Osteocyte (in vitro differentiated cells): ENCODE measurements around the gene GOPC. TPM values are rescaled to one million over a fixed set of nuclear protein-coding genes. Genes with fewer than 3 reads are reported as not detected.
"Not testable (repeated sequence)": the region's sequence is repeated elsewhere in the genome, so short reads cannot be mapped to it uniquely, and the experiment has no call there.

Experiments
- DNase-seq: peaks from one replicate; pipeline ENCODE4 v3.0.0; 2021; ENCODE audit warnings: mixed read lengths; ENCODE audit not compliant: unreplicated experiment; ENCODE audit errors: extremely low spot score
- H3K27ac Mint-ChIP-seq: one replicate; pipeline ENCODE4 v1.8.0; 2021; ENCODE audit warnings: mild to moderate bottlenecking, mixed read lengths; ENCODE audit not compliant: unreplicated experiment
- H3K27me3 Mint-ChIP-seq: one replicate; pipeline ENCODE4 v1.8.0; 2021; ENCODE audit warnings: mixed read lengths; ENCODE audit not compliant: unreplicated experiment
- H3K36me3 Mint-ChIP-seq: one replicate; pipeline ENCODE4 v1.8.0; 2021; ENCODE audit warnings: mixed read lengths; ENCODE audit not compliant: unreplicated experiment
- H3K4me1 Mint-ChIP-seq: one replicate; pipeline ENCODE4 v1.8.0; 2021; ENCODE audit warnings: mixed read lengths; ENCODE audit not compliant: unreplicated experiment
- H3K4me3 Mint-ChIP-seq: one replicate; pipeline ENCODE4 v1.8.0; 2021; ENCODE audit warnings: mild to moderate bottlenecking, moderate library complexity, mixed read lengths; ENCODE audit not compliant: unreplicated experiment
- H3K9me3 Mint-ChIP-seq: one replicate; pipeline ENCODE4 v1.8.0; 2021; ENCODE audit warnings: mixed read lengths; ENCODE audit not compliant: unreplicated experiment
- CTCF ChIP-seq: fragments of 200-600 bp; sonication (generic); IDR thresholded peaks from 2 replicates; pipeline ENCODE4 v1.5.0; 2021; ENCODE audit warnings: antibody characterized with exemption, mild to moderate bottlenecking, moderate library complexity
- total RNA-seq: library from RNA; stranded (reverse); gene quantifications from 2 replicates; pipeline ENCODE4 v1.2.1, GENCODE V29; 2021

Gene GOPC
- total RNA-seq, 1 donor from 2014 or later = 27.6 TPM

DNA sequence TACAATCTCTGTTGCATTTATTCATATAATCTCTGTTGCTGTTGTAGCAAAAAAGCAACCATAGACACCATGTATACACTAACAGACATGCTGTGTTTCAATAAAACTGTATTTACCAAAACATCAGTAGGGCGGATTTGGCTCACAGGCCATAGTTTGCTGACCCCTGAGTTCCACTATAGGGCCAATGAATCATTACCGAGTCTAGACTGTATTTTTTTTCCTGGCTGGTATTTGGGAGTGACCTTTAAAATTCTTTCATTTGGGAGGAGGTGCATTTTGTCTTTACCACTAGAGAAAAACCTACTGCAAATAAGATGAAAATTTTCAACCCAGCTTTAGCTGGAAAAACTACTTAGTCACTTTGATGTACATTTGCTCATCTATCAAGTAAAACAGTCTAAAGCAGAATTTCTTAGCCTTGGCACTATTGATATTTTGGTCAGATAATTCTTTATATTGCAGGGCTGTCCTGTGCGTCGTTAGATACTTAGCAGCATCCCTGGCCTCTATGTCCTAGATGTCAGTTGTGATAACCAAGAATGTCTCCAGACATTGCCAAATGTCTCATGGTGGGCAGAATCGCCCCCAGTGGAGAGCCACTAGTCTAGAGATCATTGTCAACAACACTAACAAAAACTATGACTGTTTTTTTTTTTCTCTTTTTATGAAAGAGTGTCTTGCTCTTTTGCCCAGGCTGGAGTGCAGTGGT, 80.4 kb downstream of the GOPC start:
- H3K36me3 Mint-ChIP-seq = peaks cover 2% of the 10 kb centered on the region
- H3K4me1 Mint-ChIP-seq = peaks cover 43% of the 10 kb centered on the region
- peak overlapping the region; percentile 61 for H3K27ac Mint-ChIP-seq
- H3K9me3 Mint-ChIP-seq = no peaks in the 10 kb centered on the region
- no peaks in the 10 kb centered on the region for H3K27me3 Mint-ChIP-seq
- H3K4me3 Mint-ChIP-seq = no peak overlapping the region
- no peak for DNase-seq
- no peak for TF ChIP-seq CTCF

- no peak overlapping the region for H3K4me3 Mint-ChIP-seq
- DNase-seq = no peak
- no peaks in the 10 kb centered on the region for H3K9me3 Mint-ChIP-seq
- TF ChIP-seq CTCF = no peak
- no peaks in the 10 kb centered on the region for H3K27me3 Mint-ChIP-seq
- H3K36me3 Mint-ChIP-seq = peaks cover 2% of the 10 kb centered on the region
- peaks cover 43% of the 10 kb centered on the region for H3K4me1 Mint-ChIP-seq
- H3K27ac Mint-ChIP-seq = peak overlapping the region; percentile 36
These were observed 81.5 kb downstream of the GOPC start for GRCh38 chr6:117520603-117521395.

GRCh38 chr6:117518870-117519269, 83.4 kb downstream of the GOPC start:
- no peaks in the 10 kb centered on the region for H3K27me3 Mint-ChIP-seq
- peaks cover 2% of the 10 kb centered on the region for H3K36me3 Mint-ChIP-seq
- no peak for TF ChIP-seq CTCF
- no peak for DNase-seq
- H3K9me3 Mint-ChIP-seq = no peaks in the 10 kb centered on the region
- H3K27ac Mint-ChIP-seq = no peak overlapping the region
- no peak overlapping the region for H3K4me3 Mint-ChIP-seq
- peaks cover 47% of the 10 kb centered on the region for H3K4me1 Mint-ChIP-seq

- not testable (repeated sequence) for H3K4me3 Mint-ChIP-seq, H3K36me3 Mint-ChIP-seq, H3K9me3 Mint-ChIP-seq, H3K27ac Mint-ChIP-seq, H3K27me3 Mint-ChIP-seq, DNase-seq
- H3K4me1 Mint-ChIP-seq = peaks cover 47% of the 10 kb centered on the region
These were observed 84.3 kb downstream of the GOPC start for GRCh38 chr6:117517995-117518394.

GRCh38 chr6:117515326-117515725, 87.0 kb downstream of the GOPC start:
- Mint-ChIP-seq H3K4me3 (no peak overlapping the region), H3K4me1 (peaks cover 49% of the 10 kb centered on the region), H3K27me3 (no peaks in the 10 kb centered on the region), H3K36me3 (peaks cover 2% of the 10 kb centered on the region), H3K9me3 (no peaks in the 10 kb centered on the region), H3K27ac (no peak overlapping the region)
- no peak for DNase-seq
- no peak for TF ChIP-seq CTCF
